22Rv1 (cell line): Measurements from ENCODE around the gene CMTM4.

Experiments used
- CTCF ChIP-seq: fragments of 450-650 bp; IDR thresholded peaks from 2 replicates; pipeline ENCODE4 v1.5.1; 2017; ENCODE audit warnings: mild to moderate bottlenecking
- ZFX ChIP-seq: fragments of 450-650 bp; IDR thresholded peaks from 2 replicates; pipeline ENCODE4 v1.6.1; 2017; ENCODE audit warnings: antibody characterized with exemption, borderline replicate concordance

- TF ChIP-seq CTCF: no peak
- no peak for TF ChIP-seq ZFX
Measured at GRCh38 chr16:66661210-66661560, 35.4 kb downstream of the CMTM4 start.
